K562 (cell line): ENCODE results near the gene STX18. TPM values are rescaled to one million over a fixed set of nuclear protein-coding genes. Genes with fewer than 3 reads are reported as not detected.

Experiments
- ATAC-seq: fragments of 200-7000 bp; cut with Tn5 transposase; 3 replicates; pipeline ENCODE4 v1.9.1; 2020; ENCODE audit warnings: moderate library complexity
- BruUV-seq: library from RNA; stranded (reverse); fragments of 400-500 nt; replicated peaks from 2 replicates; lab custom pipeline; 2021; lab: Mats Ljungman, UMichigan
- CTCF ChIA-PET: fragments of 300-600 bp; formaldehyde crosslinking; extraction: SDS; loops from one replicate; lab custom pipeline; 2021; ENCODE audit warnings: low intra/inter-chr PET ratio; lab: Yijun Ruan, JAX
- POLR2A ChIA-PET: fragments of 300-600, 350-650 bp; sonication (Branson Sonifier 250); formaldehyde crosslinking; extraction: SDS; loops from one replicate; lab custom pipeline; 2021; ENCODE audit warnings: antibody characterized with exemption, inconsistent platforms; lab: Yijun Ruan, JAX
- DNase-seq, 4 experiments: peaks; one replicate each; pipeline versions ENCODE4 v3.0.0 to v3.0.0-alpha.2; 2011 to 2018; ENCODE audit warnings: low spot score in 3 of 4, mixed read lengths in 3 of 4; ENCODE audit errors: extremely low read depth in 1 of 4
- FAIRE-seq: peaks from 2 replicates; lab custom pipeline; 2011; peaks lifted over from hg19 to GRCh38; lab: Jason Lieb, UNC
- H2AFZ ChIP-seq: 2 replicates; pipeline ENCODE4 v1.6.0; 2011; ENCODE audit warnings: low read depth, low read length, control low read depth, inconsistent platforms
- H3K27ac ChIP-seq: fragments of 200-600 bp; 3 replicates; pipeline ENCODE4 v1.8.0; 2011; ENCODE audit warnings: low read depth, mild to moderate bottlenecking, control low read depth, inconsistent platforms, low read length, moderate library complexity, mixed read lengths; ENCODE audit errors: extremely low read depth
- H3K27me3 ChIP-seq, 2 experiments: fragments of 300-600 bp in 1 of 2; 2 replicates in 1 of 2; 3 replicates in 1 of 2; pipeline versions ENCODE4 v1.6.0 to v1.8.0; 2011; ENCODE audit warnings: inconsistent platforms in 2 of 2, low read length in 2 of 2, mild to moderate bottlenecking in 1 of 2, mixed read lengths in 1 of 2, moderate library complexity in 1 of 2; ENCODE audit not compliant: control insufficient read depth in 2 of 2, insufficient read depth in 2 of 2
- H3K36me3 ChIP-seq: fragments of 300-600 bp; 3 replicates; pipeline ENCODE4 v1.8.0; 2011; ENCODE audit warnings: mild to moderate bottlenecking, low read length, inconsistent platforms; ENCODE audit not compliant: control insufficient read depth, insufficient read depth
- H3K4me1 ChIP-seq, 2 experiments: fragments of 200-600 bp in 1 of 2; replicated peaks in 1 of 2; 2 replicates in 1 of 2; 3 replicates in 1 of 2; pipeline versions ENCODE4 v1.5.1 to v1.8.0; 2011; ENCODE audit warnings: inconsistent platforms in 2 of 2, low read length in 2 of 2, mild to moderate bottlenecking in 1 of 2, mixed read lengths in 1 of 2, moderate library complexity in 1 of 2; ENCODE audit not compliant: control insufficient read depth in 2 of 2, insufficient read depth in 2 of 2
- H3K4me2 ChIP-seq: 2 replicates; pipeline ENCODE4 v1.6.1; 2011; ENCODE audit warnings: low read length, control low read depth, inconsistent platforms, mixed read lengths; ENCODE audit not compliant: insufficient read depth
- H3K4me3 ChIP-seq: fragments of 200-600 bp; sonication (generic), shearing (Covaris generic); 2 replicates; pipeline ENCODE4 v1.5.1; 2016; ENCODE audit warnings: control low read depth, inconsistent platforms
- H3K79me2 ChIP-seq: fragments of 200-600 bp; 3 replicates; pipeline ENCODE4 v1.8.0; 2011; ENCODE audit warnings: low read length, inconsistent platforms; ENCODE audit not compliant: control insufficient read depth, insufficient read depth
- H3K9ac ChIP-seq, 2 experiments: 2 replicates each; pipeline versions ENCODE4 v1.6.0 to v1.6.1; 2011; ENCODE audit warnings: low read depth in 2 of 2, low read length in 2 of 2, control low read depth in 1 of 2, inconsistent platforms in 1 of 2, mild to moderate bottlenecking in 1 of 2, mixed read lengths in 1 of 2; ENCODE audit not compliant: insufficient read depth in 1 of 2
- H3K9me1 ChIP-seq: one replicate; pipeline ENCODE4 v1.6.0; 2011; ENCODE audit warnings: inconsistent platforms, mild to moderate bottlenecking, low read length, moderate library complexity; ENCODE audit not compliant: control insufficient read depth, insufficient read depth
- H3K9me3 ChIP-seq: replicated peaks from 2 replicates; pipeline ENCODE4 v1.5.1; 2011; ENCODE audit warnings: low read depth, low read length, inconsistent platforms; ENCODE audit not compliant: control insufficient read depth, insufficient read depth
- H4K20me1 ChIP-seq: replicated peaks from 2 replicates; pipeline ENCODE4 v1.6.1; 2011; ENCODE audit warnings: low read length, inconsistent platforms, mixed read lengths; ENCODE audit not compliant: control insufficient read depth, insufficient read depth
- IRF1 ChIP-seq: sonication (generic); formaldehyde crosslinking; IDR thresholded peaks from 2 replicates; pipeline ENCODE4 v1.8.0; 2022; ENCODE audit warnings: missing genetic modification reagents, mild to moderate bottlenecking, borderline replicate concordance
- RBM34 ChIP-seq: fragments of 200-400 bp; formaldehyde crosslinking; IDR thresholded peaks from 2 replicates; pipeline ENCODE4 v1.6.1; 2018; ENCODE audit warnings: low read length, borderline replicate concordance; ENCODE audit not compliant: insufficient read depth
- ZNF263 ChIP-seq: sonication (generic); formaldehyde crosslinking; IDR thresholded peaks from 2 replicates; pipeline ENCODE4 v1.8.0; 2022; ENCODE audit warnings: mild to moderate bottlenecking, missing genetic modification reagents, borderline replicate concordance
- WGBS: fragments of 100-300 bp; shearing (Covaris generic); methylation state at CpG from one replicate; pipeline ENCODE4 v1.1.6; 2016; ENCODE audit warnings: low coverage, mixed read lengths; ENCODE audit not compliant: insufficient coverage; ENCODE audit errors: missing lambda C conversion rate; 5-methylcytosine and 5-hydroxymethylcytosine counted together
- in situ Hi-C: fragments of 300-500 bp; cut with MboI; formaldehyde crosslinking; loops from 4 replicates; pipeline ENCODE4 v1.15.0; 2018; ENCODE audit warnings: inconsistent platforms, mixed read lengths
- intact Hi-C: fragments of 100-400 bp; cut with micrococcal nuclease; formaldehyde crosslinking; loops from 2 replicates; pipeline ENCODE4 v1.14.2; 2022
- polyA plus RNA-seq, 8 experiments: library from polyadenylated mRNA; depleted of rRNA in 4 of 8; stranded (reverse) in 5 of 8; unstranded in 3 of 8; fragments of >200 nt; fragmentation: Nextera tagmentation in 2 of 8; fragmentation: Illumina TruSeq in 1 of 8; extraction: Ambion mirVana in 2 of 8; extraction: Trizol in 1 of 8; gene quantifications; 2 replicates each; pipeline versions ENCODE4 v1.2.1 to v1.2.3, GENCODE V29; 2011 to 2014; ENCODE audit warnings: inconsistent platforms in 1 of 8, missing spikeins in 1 of 8
- total RNA-seq, 7 experiments: library from RNA; depleted of rRNA in 6 of 7; stranded (reverse); fragments of >200 nt in 6 of 7; fragmentation: Illumina TruSeq in 2 of 7; extraction: Trizol in 2 of 7; gene quantifications; 2 replicates each; pipeline versions ENCODE4 v1.2.1 to v1.2.3, GENCODE V29; 2011 to 2021; ENCODE audit warnings: low replicate concordance in 1 of 7

Gene STX18
- total and polyA plus RNA-seq, 9 of the 15 experiments (the other 6 are each of a cell fraction or from before 2014, with no cell fraction given) = 6.2 to 41.7 (median 22.7) TPM

GRCh38 chr4:4413806-4414205 is 128.0 kb downstream of the STX18 start:
- H3K79me2 ChIP-seq = no peaks in the 10 kb centered on the region
- no peaks in the 10 kb centered on the region for H3K9me3 ChIP-seq
- ATAC-seq (no peak), FAIRE-seq (no peak), DNase-seq (no peak)
- TF ChIP-seq IRF1 (no peak), ZNF263 (peak; percentile 37; the same call in 1 of the 2 replicates)
- H3K4me2 ChIP-seq = no peak overlapping the region
- ChIA-PET POLR2A (interaction anchor here (0.7 kb wide), 1 partner anchor 17 kb away, joined by 3 read pairs; no protein-coding TSS in a partner anchor), CTCF (no interaction called here)
- H3K27me3 ChIP-seq = peaks cover 16 to 67% of the 10 kb centered on the region in 2 experiments; a peak in 4 of 5 replicates
- in situ Hi-C loops = no loop called here
- no peak overlapping the region for H2AFZ ChIP-seq
- intact Hi-C loops = no loop called here
- H3K9ac ChIP-seq = no peak overlapping the region
- no peak overlapping the region for H3K27ac ChIP-seq
- 7% methylated on average over 6 of the region's 7 CpGs for WGBS
- no peak overlapping the region for H3K4me3 ChIP-seq
- H3K9me1 ChIP-seq = no peaks in the 10 kb centered on the region
- H3K36me3 ChIP-seq = peaks cover 4% of the 10 kb centered on the region; the same call in 1 of the 3 replicates
- no TSS peak for BruUV-seq
- H3K4me1 ChIP-seq = peaks cover 0 to 6% of the 10 kb centered on the region in 2 experiments; a peak in 2 of 5 replicates
- peaks cover 5% of the 10 kb centered on the region; the same call in 1 of the 2 replicates for H4K20me1 ChIP-seq

GRCh38 chr4:4413373-4413725 is 128.5 kb downstream of the STX18 start:
- H3K27ac ChIP-seq = no peak overlapping the region
- 6% methylated on average over 10 of the region's 10 CpGs for WGBS
- peaks cover 0 to 6% of the 10 kb centered on the region in 2 experiments; a peak in 2 of 5 replicates for H3K4me1 ChIP-seq
- in situ Hi-C loops (no loop called here), intact Hi-C loops (no loop called here)
- H3K9me1 ChIP-seq = no peaks in the 10 kb centered on the region
- no peak overlapping the region for H3K4me3 ChIP-seq
- ChIA-PET POLR2A (no interaction called here), CTCF (no interaction called here)
- FAIRE-seq (no peak), DNase-seq (no peak), ATAC-seq (no peak)
- H3K27me3 ChIP-seq = peaks cover 17 to 72% of the 10 kb centered on the region in 2 experiments
- H3K79me2 ChIP-seq = no peaks in the 10 kb centered on the region
- H3K9ac ChIP-seq = no peak overlapping the region
- no peak overlapping the region for H3K4me2 ChIP-seq
- no peak overlapping the region for H2AFZ ChIP-seq
- no TSS peak for BruUV-seq
- no peaks in the 10 kb centered on the region for H3K9me3 ChIP-seq
- peaks cover 8% of the 10 kb centered on the region; the same call in 1 of the 2 replicates for H4K20me1 ChIP-seq
- no peaks in the 10 kb centered on the region for H3K36me3 ChIP-seq
- no peak for TF ChIP-seq RBM34
